Activated T-cell treated with anti-CD3 and anti-CD28 coated beads for 24 hours (primary cell): Measurements from ENCODE around the gene PNP.
"Not testable (repeated sequence)": the region's sequence is repeated elsewhere in the genome, so short reads cannot be mapped to it uniquely, and the experiment has no call there.

ENCODE experiments used
- DNase-seq: peaks from one replicate; pipeline ENCODE4 v3.0.0-alpha.2; 2020; ENCODE audit warnings: low read depth

PNP gene

DNA sequence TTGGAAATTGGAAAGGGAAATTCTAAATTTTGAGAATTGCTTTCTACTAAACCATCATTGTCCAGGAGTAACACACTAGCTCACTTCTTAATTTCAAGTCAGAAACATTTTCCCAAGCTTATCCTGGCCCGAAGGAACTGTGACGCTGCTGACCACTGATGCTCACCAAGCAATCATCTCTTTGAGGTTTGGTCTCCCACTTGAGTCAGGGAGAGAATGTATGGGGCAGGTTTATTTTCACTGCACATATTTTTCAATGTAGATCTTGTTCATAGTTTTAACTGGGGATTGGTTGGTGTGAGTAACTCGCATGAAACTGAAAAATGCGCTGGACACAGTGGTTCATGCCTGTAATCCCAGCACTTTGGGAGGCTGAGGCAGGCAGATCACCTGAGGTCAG, 23.3 kb downstream of the PNP start:
- DNase-seq = no peak

GRCh38 chr14:20493634-20494033, 24.4 kb downstream of the PNP start:
- DNase-seq = no peak

DNA sequence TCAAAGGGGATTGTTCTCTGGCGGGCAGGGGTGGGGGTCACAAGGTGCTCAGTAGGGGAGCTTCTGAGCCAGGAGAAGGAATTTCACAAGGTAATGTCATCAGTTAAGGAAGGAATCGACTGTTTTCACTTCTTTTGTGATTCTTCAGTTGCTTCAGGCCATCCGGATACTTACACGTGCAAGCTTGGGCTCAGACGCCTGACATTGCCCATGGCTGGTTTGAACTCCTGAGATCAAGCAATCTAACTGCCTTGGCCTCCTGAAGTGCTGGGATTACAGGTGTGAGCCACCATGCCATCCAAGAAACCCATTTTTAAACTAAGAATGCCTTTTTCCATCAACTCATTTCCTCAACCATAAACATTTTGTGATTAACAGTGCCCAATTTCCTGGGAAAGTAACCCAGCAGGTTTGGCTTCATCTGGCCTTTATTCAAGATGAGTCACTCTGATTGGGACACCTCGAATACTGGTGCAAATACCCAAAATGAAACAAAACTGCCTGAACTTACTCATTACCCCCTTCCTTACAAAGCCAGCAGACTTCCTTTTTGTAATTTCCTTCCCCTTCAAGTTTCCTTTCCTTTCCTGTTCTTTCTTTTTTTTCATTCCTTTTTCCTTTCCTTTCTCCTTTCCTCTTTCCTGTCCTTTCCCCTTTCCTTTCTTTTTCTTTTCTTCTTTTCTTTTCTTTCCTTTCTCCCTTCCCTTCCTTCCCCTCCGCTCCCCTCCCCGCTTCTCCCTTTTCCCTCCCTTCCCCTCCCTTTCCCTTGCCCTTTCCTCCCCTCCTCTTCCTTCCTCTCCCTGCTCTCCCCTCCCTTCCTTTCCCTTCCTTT, 25.9 kb downstream of the PNP start:
- no peak for DNase-seq

DNA sequence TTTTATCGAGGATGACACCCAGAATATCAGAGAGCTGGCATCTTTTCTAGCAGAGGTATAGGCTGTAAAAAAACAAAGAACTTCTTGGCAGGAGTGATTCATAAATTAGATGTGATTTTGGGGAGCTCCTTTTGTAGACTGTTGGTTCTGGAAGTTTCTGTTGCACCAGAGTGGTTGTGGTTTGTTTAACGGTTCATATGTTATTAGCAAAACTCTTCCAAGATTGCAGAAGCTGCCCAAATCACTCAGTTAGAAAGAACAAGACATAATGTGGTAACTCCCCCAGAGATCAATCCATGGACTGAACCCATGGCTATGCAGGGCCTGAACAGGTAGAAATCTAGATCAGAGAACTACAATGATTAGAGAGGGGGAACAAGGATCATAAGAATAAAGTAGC, 29.4 kb downstream of the PNP start:
- DNase-seq = no peak

DNA sequence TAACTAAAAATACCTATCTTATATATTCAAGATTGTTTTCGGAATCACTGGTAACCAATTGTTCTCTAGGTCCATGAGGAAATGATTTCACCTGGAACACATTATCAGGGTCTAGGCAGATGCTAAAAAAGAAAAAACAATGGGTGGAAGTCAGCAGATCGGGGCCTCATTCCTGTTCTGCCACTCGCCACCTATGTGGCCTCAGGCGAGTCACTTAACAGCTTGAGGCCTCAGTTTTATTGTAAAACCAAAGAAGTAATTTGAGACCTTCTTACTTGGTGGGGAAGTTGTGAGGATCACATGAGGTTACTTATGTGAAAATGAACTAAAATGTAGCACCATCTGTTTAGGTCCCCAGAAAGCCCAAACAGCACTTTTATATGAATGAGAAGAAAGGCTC, 29.9 kb downstream of the PNP start:
- no peak for DNase-seq

GRCh38 chr14:20499881-20500280, 30.7 kb downstream of the PNP start:
- no peak for DNase-seq

DNA sequence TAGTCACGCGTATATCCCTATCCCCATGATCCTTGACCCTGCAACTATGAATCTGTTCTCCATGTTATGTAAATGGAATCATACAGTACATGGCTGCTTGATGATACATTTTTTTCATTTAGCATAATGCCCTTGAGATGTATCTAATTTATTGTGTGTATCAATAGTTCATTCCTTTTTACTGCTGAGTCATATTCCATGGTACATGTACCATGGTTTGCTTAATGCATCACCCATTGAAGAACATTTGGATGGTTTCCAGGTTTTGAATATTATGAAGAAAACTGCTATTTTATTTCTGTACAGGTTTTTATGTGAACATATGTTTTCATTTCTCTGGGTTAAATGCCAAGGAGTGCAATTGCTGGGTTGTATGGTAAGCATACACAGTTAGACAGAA, 32.1 kb downstream of the PNP start:
- no peak for DNase-seq

DNA sequence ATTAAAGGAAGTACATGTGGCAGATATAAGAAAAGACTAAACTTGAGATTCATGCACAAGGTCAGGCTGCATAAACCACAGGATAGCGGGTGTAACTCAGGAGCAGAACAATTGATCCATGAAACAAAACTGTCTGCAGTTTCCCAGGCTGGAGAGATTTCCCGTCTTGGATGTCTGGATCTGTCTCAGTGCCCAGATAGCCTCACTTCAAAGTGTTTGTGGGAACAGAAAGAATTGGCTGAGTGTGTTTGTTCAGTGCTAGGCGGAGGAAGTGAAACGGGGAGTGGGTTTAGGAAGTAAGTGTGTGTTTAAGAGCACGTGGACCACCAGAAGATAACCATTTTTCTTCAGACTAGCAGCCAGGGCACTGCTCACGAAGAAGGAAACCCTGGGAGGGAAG, 34.7 kb downstream of the PNP start:
- DNase-seq = no peak

- not testable (repeated sequence) for DNase-seq
These were observed 37.1 kb downstream of the PNP start for GRCh38 chr14:20506276-20506675.

GRCh38 chr14:20506752-20507151, 37.5 kb downstream of the PNP start:
- DNase-seq = not testable (repeated sequence)

- not testable (repeated sequence) for DNase-seq
These were observed 38.3 kb downstream of the PNP start for GRCh38 chr14:20507537-20507936.

GRCh38 chr14:20508367-20508766, 39.2 kb downstream of the PNP start:
- DNase-seq = no peak

DNA sequence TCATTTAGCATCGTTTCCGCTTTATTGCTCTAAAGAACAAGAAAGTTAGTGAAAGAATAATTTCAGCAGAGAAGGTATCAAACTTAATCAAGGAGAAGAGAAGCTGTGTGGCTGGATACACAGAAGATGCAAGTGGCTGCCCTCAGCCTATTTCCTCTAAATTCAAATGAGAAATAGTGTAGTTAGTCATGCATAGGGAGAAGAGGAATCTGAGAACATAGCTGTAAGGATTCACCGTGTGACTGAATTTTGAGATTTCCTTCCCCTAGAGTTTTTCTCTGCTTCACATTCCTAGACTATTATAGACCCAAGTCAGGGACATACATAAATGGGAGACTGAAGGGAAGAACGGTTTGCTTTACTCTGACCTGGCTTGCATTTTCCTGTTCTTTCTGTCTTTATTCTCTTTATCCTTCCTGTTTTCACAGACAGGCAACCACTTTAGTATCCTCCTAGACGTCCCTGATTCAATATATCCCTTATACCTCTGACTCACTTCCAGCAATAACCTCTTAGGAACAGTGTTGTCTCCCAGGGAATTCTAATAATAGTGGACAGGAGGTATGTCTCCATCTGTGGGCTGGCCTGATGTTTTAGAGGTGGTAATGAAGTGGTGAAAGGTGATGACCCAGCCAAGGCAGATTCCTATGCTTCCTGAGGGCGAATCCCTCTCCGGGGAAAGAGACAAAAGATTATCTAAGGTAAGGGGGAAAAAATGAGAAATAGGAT, 43.1 kb downstream of the PNP start:
- no peak for DNase-seq

- no peak for DNase-seq
These were observed 46.6 kb downstream of the PNP start for GRCh38 chr14:20515846-20516245.

DNA sequence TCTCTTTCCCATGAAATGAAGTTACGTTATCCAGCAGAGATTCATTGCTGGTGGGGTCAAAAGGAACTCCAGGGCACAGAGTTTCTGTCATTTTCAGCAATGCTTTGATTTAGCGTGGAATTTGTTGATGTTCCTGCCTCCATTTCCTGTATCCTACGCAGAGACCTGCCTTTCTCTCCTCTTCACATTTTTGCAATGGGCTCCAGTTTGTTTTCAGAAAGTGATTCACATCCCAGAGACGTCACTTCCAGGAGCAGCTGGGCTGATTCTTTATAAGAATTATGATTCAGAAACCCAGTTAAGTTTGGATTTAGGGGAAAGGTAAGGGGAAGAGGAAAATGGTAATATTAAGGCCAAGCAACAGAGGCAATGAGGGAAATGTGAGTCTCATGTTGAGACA, 47.7 kb downstream of the PNP start:
- no peak for DNase-seq

DNA sequence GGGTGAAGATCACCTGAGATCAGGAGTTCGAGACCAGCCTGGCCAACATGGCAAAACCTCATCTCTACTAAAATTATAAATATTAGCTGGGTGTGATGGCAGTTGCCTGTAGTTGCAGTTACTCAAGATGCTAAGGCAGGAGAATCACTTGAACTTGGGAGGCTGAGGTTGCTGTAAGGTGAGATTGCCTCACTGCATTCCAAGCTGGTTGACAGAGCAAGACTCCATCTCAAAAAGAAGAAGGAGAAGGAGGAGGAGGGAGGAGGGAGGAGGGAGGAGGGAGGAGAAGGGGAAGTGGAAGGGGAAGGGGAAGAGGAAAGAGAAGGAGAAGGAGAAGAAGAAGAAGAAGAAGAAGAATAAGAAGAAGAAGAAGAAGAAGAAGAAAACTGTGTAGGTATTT, 53.1 kb downstream of the PNP start:
- DNase-seq = no peak

DNA sequence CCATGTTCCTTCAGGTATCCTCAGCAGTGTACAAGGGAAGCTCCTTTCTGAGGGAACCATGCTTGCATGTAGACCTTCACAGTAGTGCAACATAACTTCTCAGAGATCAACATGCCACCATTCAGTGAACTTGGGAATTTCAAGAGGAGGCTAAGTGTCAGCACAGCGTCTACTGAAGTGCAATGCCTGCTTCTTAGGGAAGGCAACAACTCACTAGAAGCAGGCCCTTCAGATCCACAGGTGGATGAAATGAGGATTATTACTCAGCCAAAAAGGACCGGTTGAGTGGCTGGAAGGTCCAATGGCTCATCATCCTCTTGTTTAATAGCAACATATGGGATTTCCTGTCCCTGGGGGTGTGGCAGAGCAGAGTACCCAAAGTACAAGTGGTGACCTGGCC, 54.8 kb downstream of the PNP start:
- no peak for DNase-seq
